Choroid plexus epithelial cell (primary cell): Measurements from ENCODE around the gene RASGRP4.

Experiments used
- DNase-seq: peaks from one replicate; pipeline ENCODE4 v3.0.0-alpha.2; 2010; ENCODE audit warnings: low read depth
- H3K4me3 ChIP-seq: 2 replicates; pipeline ENCODE4 v1.5.1; 2011; ENCODE audit warnings: low read depth, mild to moderate bottlenecking, control low read depth, low read length, moderate library complexity
- TF ChIP-seq, protein P1 (sequence below): conservative IDR thresholded peaks from 2 replicates; pipeline ENCODE4 v1.5.1; 2011; ENCODE audit warnings: low read depth, mild to moderate bottlenecking, control low read depth, inconsistent platforms, low read length, moderate library complexity

Gene RASGRP4

DNA sequence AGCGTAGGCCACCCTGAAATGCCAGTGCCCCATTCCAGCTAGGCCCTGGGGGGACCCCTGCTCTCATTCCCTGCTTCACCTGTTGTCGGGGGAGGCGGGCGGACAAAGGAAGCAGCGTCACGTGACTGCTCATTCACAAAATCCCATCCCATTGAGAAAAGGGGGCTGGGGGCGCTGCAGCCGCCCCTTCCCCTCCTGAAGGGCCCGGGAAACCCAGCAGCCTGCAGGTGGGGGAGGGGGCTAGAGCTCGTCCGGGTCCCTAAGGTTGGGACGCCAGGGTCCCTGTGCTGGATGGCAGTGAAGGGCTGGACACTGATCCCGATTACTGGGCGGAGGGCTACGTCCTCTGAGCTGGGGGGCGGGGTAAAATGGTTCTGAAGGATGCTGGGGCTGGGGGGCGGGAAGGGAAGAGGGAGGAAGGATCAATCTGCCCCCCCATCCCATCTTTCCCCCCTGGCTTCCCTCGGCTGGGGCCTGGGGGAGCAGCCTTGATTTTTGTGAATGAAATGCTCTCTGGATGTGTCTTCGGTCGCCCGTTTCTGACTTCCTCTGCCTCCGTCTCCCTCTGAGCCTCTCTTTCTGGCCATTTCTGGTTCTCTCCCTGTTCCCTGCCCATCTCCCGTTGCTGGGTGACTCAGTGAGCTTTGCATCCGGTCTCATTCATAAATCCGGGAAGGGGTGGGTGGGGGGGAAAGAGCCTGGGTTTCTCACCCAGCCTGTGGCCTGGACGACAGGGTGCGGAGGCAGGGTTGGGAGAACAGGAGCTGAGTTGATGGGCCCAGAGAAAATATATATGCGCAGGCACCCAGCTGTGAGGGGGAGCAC, 36.7 kb downstream of the RASGRP4 start:
- H3K4me3 ChIP-seq, result peak overlapping the region; percentile 68
- peak; percentile 66 for DNase-seq
- TF ChIP-seq, protein P1, sequence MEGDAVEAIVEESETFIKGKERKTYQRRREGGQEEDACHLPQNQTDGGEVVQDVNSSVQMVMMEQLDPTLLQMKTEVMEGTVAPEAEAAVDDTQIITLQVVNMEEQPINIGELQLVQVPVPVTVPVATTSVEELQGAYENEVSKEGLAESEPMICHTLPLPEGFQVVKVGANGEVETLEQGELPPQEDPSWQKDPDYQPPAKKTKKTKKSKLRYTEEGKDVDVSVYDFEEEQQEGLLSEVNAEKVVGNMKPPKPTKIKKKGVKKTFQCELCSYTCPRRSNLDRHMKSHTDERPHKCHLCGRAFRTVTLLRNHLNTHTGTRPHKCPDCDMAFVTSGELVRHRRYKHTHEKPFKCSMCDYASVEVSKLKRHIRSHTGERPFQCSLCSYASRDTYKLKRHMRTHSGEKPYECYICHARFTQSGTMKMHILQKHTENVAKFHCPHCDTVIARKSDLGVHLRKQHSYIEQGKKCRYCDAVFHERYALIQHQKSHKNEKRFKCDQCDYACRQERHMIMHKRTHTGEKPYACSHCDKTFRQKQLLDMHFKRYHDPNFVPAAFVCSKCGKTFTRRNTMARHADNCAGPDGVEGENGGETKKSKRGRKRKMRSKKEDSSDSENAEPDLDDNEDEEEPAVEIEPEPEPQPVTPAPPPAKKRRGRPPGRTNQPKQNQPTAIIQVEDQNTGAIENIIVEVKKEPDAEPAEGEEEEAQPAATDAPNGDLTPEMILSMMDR, result no peak

DNA sequence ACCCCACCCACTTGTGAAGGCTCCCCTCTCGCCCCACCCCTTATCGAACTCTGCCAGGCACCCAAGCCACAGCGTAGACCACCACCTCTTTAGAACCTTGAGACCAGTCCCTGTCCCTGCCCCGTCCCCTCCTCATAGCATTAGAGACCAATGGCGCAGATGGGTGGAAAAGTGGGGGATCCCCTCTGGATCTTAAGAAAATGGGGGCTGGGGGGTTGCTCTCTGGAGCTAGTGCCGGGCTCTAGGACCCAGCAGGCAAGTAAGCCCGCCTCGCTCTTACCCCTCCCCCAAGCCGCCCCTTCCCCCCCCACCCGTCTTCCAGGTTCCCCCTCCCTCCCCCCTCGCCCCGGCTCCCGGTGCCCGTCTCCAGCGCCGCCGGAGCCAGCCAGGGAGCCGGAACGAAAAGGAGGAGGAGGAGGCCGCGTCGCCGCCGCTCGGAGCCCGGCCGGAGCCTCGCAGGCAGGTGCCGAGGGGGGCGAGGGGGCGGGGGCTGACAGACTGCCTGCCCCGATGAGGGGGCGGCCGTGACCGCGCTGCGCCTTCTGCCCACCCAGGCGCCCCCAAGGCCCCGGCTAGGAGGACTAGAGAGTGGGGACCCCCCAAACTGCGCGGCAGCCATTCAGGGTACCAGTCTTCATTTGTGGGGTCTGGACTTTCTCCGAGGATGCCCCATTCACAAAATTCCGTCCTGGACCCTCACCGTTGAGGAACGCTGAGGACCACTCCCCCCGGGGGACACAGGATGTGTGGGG, 37.5 kb downstream of the RASGRP4 start, which contains the start of gene SPRED3:
SPRED3 (plus strand) TSS at position 349 of the 752 bp plus-strand sequence. CDS start 1,606 bp downstream, outside the sequence.
- DNase-seq, result peak; percentile 61
- TF ChIP-seq, protein P1, result no peak
- H3K4me3 ChIP-seq, result peak within 1 kb of the TSS; percentile 68

DNA sequence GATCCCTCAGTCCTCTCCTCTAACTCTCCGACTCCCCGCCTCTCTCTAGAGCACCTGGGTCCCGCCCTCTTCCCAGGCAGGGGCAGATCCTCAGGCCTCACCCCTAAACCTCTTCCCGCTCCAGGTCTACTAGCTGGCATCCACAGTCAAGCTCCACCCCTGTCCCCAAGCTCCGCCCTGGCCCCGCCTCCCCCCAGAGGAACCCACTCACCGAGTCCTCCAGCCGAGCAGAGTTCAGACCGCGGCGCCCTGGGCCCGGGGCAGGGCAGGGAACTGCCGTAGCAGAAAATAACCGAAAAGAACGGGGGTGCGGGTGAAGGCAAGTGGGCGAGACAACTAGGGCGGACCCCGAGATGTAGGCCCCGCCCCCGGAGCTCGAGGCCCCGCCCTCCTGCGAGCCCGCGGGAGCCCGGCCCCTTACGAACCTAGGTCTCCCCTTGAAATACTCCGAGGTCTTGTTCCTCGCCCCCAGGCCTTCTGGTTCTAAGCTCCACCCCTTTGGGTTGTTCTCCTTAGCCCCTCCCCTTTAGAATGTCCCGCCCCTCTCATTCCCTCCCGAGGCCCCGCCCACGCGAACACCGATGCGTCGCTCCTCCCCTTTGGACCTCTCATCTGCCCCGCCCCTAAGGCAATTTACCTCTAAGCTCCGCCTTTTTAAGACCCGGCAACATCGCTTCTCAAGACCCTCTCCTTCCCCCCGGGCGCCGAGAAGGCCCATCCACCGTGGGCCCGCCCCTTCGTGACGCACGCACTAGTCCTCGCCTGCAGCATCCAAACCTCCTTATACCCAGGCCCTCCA, 38.3 kb downstream of the RASGRP4 start, which contains the start of gene GGN:
GGN (minus strand) TSS at position 485 of the 799 bp plus-strand sequence. CDS start 773 bp downstream, outside the sequence.
- DNase-seq, result peak; percentile 91
- TF ChIP-seq, protein P1, result no peak
- peak within 1 kb of the TSS; percentile 68 for H3K4me3 ChIP-seq

DNA sequence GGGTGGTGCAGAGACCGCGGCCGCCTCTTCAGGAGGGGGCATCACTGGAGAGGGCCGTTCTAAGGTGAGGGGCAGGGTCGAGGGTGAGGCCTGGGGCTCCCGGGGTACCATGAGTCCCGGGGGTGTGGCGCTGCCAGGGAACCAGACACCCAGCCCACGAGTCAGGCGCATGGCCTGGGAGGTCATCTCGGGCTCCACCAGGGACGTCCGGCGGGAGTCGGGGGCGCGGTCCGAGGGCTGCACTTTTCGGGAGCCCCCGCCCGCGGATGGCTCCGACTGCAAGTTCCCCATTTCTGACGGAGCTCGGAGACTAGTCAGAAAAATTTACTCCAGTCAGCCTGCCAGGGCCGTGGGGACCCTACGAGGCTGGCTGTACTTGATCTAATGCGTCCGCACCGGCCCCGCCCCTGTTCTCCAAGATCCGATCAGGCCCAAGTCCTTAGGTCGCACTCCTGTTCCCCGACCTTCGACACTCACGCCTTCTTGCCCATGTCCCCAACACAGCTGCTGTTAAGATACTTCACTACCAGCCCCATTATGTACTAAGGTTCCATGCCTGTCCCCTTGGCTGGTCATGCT, 39.0 kb downstream of the RASGRP4 start:
- DNase-seq, result no peak
- H3K4me3 ChIP-seq, result peak overlapping the region; percentile 68
- TF ChIP-seq, protein P1, result no peak

DNA sequence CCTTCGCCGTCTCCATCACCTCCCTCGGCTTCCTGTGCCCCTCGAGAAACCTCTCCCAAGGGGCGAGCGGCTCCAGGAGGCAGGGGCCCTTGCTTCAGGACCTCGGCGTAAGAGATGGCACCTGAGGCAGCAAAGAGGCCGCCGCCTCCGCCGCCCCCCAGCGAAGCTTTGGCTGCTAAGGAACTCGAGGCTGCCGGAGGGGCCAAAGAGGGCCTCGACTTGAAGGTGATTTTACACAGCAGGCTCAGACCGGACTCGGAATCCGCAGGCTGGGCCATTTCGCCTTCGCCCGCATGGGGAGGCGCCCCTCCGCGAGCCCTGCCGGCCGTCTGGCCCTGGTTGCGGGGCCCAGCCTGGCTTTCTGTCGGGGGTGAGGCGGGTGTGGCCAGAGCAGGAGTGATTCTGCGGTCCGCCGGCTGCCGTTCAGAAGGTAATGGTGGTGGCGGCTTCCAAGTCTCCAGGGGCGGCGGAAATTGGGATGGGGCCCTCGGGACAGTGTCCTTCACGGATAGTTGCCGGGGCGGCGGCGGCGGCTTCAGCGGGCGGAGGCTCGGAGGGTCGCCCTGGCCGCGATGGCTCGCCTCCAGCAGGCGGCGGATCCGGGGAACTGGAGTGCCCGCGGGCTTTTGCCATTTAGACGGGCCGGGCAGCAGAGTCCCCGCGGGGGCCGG, 39.6 kb downstream of the RASGRP4 start:
- no peak overlapping the region for H3K4me3 ChIP-seq
- no peak for DNase-seq
- TF ChIP-seq, protein P1, result no peak

DNA sequence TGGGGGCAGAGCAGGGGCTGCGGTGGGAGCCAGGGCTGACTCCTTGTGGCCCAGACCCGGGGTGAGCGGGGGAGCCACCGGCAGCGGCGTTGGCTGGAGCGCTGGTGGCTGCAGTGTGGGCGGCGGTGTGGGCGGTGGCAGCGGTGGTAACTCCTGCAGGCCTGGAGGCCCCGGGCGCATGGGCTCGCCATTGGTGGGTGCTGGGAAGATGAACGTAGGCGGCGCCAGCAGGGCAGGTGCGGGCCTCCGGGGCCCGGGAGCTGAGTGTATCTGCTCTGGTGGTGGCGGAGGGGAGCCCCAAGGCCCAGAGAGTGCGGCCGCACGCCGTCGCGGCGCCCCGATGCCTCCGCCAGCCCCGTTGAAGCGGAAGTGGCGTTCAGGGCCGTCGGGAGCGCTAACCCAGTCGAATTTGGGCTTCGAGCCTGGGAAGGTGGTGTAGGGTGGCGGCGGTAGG, 40.2 kb downstream of the RASGRP4 start:
- TF ChIP-seq, protein P1, result no peak
- DNase-seq, result no peak
- H3K4me3 ChIP-seq, result no peak overlapping the region
